HEK293 (cell line): ENCODE results near the gene WWC1.

ENCODE experiments used
- CTCF ChIA-PET: fragments of 350-600 bp; formaldehyde crosslinking; extraction: SDS; loops from one replicate; lab custom pipeline; 2021; ENCODE audit warnings: antibody characterized with exemption; lab: Yijun Ruan, JAX
- POLR2A ChIA-PET: fragments of 300-600 bp; formaldehyde crosslinking; extraction: SDS; loops from one replicate; lab custom pipeline; 2020; ENCODE audit warnings: antibody characterized with exemption, inconsistent platforms; lab: Yijun Ruan, JAX
- H3K27ac ChIP-seq: fragments of 200-500 bp; sonication (Bioruptor generic); 2 replicates; pipeline ENCODE4 v1.5.1; 2014; ENCODE audit warnings: low read depth, low read length, control low read depth, inconsistent platforms; ENCODE audit errors: extremely low read depth
- H3K36me3 ChIP-seq, 2 experiments: fragments of 200-500 bp in 1 of 2; sonication (Bioruptor generic) in 1 of 2; 1 replicate in 1 of 2; 2 replicates in 1 of 2; pipeline ENCODE4 v1.5.1; 2014 to 2017; ENCODE audit warnings: inconsistent platforms in 2 of 2, low read length in 2 of 2; ENCODE audit not compliant: control insufficient read depth in 2 of 2, insufficient read depth in 1 of 2
- H3K4me1 ChIP-seq: fragments of 200-500 bp; sonication (Bioruptor generic); 2 replicates; pipeline ENCODE4 v1.5.1; 2014; ENCODE audit warnings: mild to moderate bottlenecking, low read length, inconsistent platforms; ENCODE audit not compliant: control insufficient read depth, insufficient read depth
- H3K4me3 ChIP-seq: 2 replicates; pipeline ENCODE4 v1.5.1; 2011; ENCODE audit warnings: low read depth, mild to moderate bottlenecking, control low read depth, low read length, moderate library complexity
- H3K9me3 ChIP-seq: fragments of 200-500 bp; sonication (Bioruptor generic); 2 replicates; pipeline ENCODE4 v1.5.1; 2014; ENCODE audit warnings: low read depth, low read length, inconsistent platforms; ENCODE audit not compliant: control insufficient read depth, insufficient read depth
- BCL11B ChIP-seq: fragments of 450-650 bp; formaldehyde crosslinking; IDR thresholded peaks from 2 replicates; pipeline ENCODE4 v1.5.1; 2016; ENCODE audit warnings: low read depth, missing biosample characterization, missing genetic modification characterization
- FEZF1 ChIP-seq: fragments of 450-650 bp; formaldehyde crosslinking; IDR thresholded peaks from 2 replicates; pipeline ENCODE4 v1.5.1; 2016; ENCODE audit warnings: missing biosample characterization, missing genetic modification characterization
- GLI4 ChIP-seq: fragments of 450-650 bp; formaldehyde crosslinking; IDR thresholded peaks from 2 replicates; pipeline ENCODE4 v1.5.1; 2016; ENCODE audit warnings: missing biosample characterization, missing genetic modification characterization
- HOXD13 ChIP-seq: sonication (generic); formaldehyde crosslinking; IDR thresholded peaks from 2 replicates; pipeline ENCODE4 v1.8.0; 2022; ENCODE audit warnings: missing genetic modification reagents, borderline replicate concordance
- KLF9 ChIP-seq: fragments of 450-650 bp; formaldehyde crosslinking; IDR thresholded peaks from 2 replicates; pipeline ENCODE4 v1.5.1; 2016; ENCODE audit warnings: missing biosample characterization, missing genetic modification characterization, low read depth
- OVOL3 ChIP-seq: fragments of 450-650 bp; formaldehyde crosslinking; IDR thresholded peaks from 2 replicates; pipeline ENCODE4 v1.5.1; 2016; ENCODE audit warnings: missing biosample characterization, missing genetic modification characterization
- ZBTB1 ChIP-seq: fragments of 450-650 bp; formaldehyde crosslinking; IDR thresholded peaks from 2 replicates; pipeline ENCODE4 v1.5.1; 2016; ENCODE audit warnings: missing biosample characterization, missing genetic modification characterization
- ZBTB6 ChIP-seq: fragments of 450-650 bp; formaldehyde crosslinking; IDR thresholded peaks from 2 replicates; pipeline ENCODE4 v1.5.1; 2017; ENCODE audit warnings: missing biosample characterization, missing genetic modification characterization
- ZNF146 ChIP-seq: fragments of 450-650 bp; formaldehyde crosslinking; IDR thresholded peaks from 2 replicates; pipeline ENCODE4 v1.5.1; 2016; ENCODE audit warnings: missing biosample characterization, missing genetic modification characterization
- ZNF148 ChIP-seq: fragments of 450-650 bp; formaldehyde crosslinking; IDR thresholded peaks from 2 replicates; pipeline ENCODE4 v1.5.0; 2017; ENCODE audit warnings: missing biosample characterization, missing genetic modification characterization, borderline replicate concordance
- ZNF175 ChIP-seq: fragments of 450-650 bp; formaldehyde crosslinking; IDR thresholded peaks from 2 replicates; pipeline ENCODE4 v1.5.1; 2016; ENCODE audit warnings: missing biosample characterization, missing genetic modification characterization
- ZNF223 ChIP-seq: fragments of 450-650 bp; formaldehyde crosslinking; IDR thresholded peaks from 2 replicates; pipeline ENCODE4 v1.5.1; 2016; ENCODE audit warnings: missing biosample characterization, missing genetic modification characterization
- ZNF335 ChIP-seq: fragments of 450-650 bp; formaldehyde crosslinking; conservative IDR thresholded peaks from 2 replicates; pipeline ENCODE4 v1.5.1; 2016; ENCODE audit warnings: missing biosample characterization, missing genetic modification characterization
- ZNF354C ChIP-seq: fragments of 450-650 bp; formaldehyde crosslinking; IDR thresholded peaks from 2 replicates; pipeline ENCODE4 v1.5.1; 2016; ENCODE audit warnings: missing biosample characterization, missing genetic modification characterization, low read depth, borderline replicate concordance
- ZNF391 ChIP-seq: fragments of 450-650 bp; formaldehyde crosslinking; IDR thresholded peaks from 2 replicates; pipeline ENCODE4 v1.5.1; 2016; ENCODE audit warnings: low read depth, missing biosample characterization, missing genetic modification characterization, borderline replicate concordance
- ZNF521 ChIP-seq: fragments of 450-650 bp; formaldehyde crosslinking; IDR thresholded peaks from 2 replicates; pipeline ENCODE4 v1.5.1; 2017; ENCODE audit warnings: missing biosample characterization, mild to moderate bottlenecking, missing genetic modification characterization
- ZNF623 ChIP-seq: fragments of 450-650 bp; formaldehyde crosslinking; IDR thresholded peaks from 2 replicates; pipeline ENCODE4 v1.5.1; 2016; ENCODE audit warnings: missing biosample characterization, missing genetic modification characterization
- ZNF692 ChIP-seq: fragments of 450-650 bp; formaldehyde crosslinking; IDR thresholded peaks from 2 replicates; pipeline ENCODE4 v1.5.1; 2016; ENCODE audit warnings: missing biosample characterization, missing genetic modification characterization
- ZSCAN30 ChIP-seq: fragments of 450-650 bp; IDR thresholded peaks from 2 replicates; pipeline ENCODE4 v1.5.1; 2018; ENCODE audit warnings: missing biosample characterization, mild to moderate bottlenecking, missing genetic modification characterization, moderate library complexity
- ZSCAN4 ChIP-seq: fragments of 450-650 bp; formaldehyde crosslinking; IDR thresholded peaks from 2 replicates; pipeline ENCODE4 v1.5.1; 2017; ENCODE audit warnings: missing biosample characterization, missing genetic modification characterization

Gene WWC1

GRCh38 chr5:168434001-168434400 is 142.6 kb downstream of the WWC1 start:
- Histone ChIP-seq H3K4me1 (no peaks in the 10 kb centered on the region), H3K36me3 (peaks cover 3 to 47% of the 10 kb centered on the region in 2 experiments; a peak in 2 of 3 replicates), H3K4me3 (no peak overlapping the region), H3K27ac (no peak overlapping the region), H3K9me3 (no peaks in the 10 kb centered on the region)
- ChIA-PET POLR2A (no interaction called here), CTCF (no interaction called here)
- TF ChIP-seq ZNF335 (tag by site-specific recombination) (no peak), BCL11B (tag by site-specific recombination) (no peak), ZNF391 (tag by site-specific recombination) (no peak), ZNF521 (no peak), ZBTB1 (tag by site-specific recombination) (no peak), ZNF148 (tag by site-specific recombination) (no peak), ZNF354C (tag by site-specific recombination) (no peak)

- H3K9me3 ChIP-seq: no peaks in the 10 kb centered on the region
- H3K4me3 ChIP-seq: no peak overlapping the region
- peaks cover 0 to 43% of the 10 kb centered on the region in 2 experiments; a peak in 2 of 3 replicates for H3K36me3 ChIP-seq
- no peak for TF ChIP-seq ZNF391 (tag by site-specific recombination)
- TF ChIP-seq ZNF146 (tag by site-specific recombination): no peak
- no peak for TF ChIP-seq ZSCAN4 (tag by site-specific recombination)
- no peak for TF ChIP-seq ZNF223 (tag by site-specific recombination)
- TF ChIP-seq ZNF623: no peak
- TF ChIP-seq OVOL3 (tag by site-specific recombination): no peak
- no peak for TF ChIP-seq ZNF175 (tag by site-specific recombination)
- no peak for TF ChIP-seq HOXD13 (CRISPR knock-in tag)
- TF ChIP-seq GLI4: no peak
- TF ChIP-seq KLF9 (tag by site-specific recombination): no peak
- TF ChIP-seq ZSCAN30 (tag by site-specific recombination): no peak
- TF ChIP-seq ZNF692 (tag by site-specific recombination): no peak
- TF ChIP-seq FEZF1 (tag by site-specific recombination): no peak
- no peak for TF ChIP-seq ZBTB6
- no peak for TF ChIP-seq ZNF354C (tag by site-specific recombination)
- TF ChIP-seq ZBTB1 (tag by site-specific recombination): no peak
- no peaks in the 10 kb centered on the region for H3K4me1 ChIP-seq
- ChIA-PET POLR2A (no interaction called here), CTCF (no interaction called here)
- H3K27ac ChIP-seq: no peak overlapping the region
These were observed 143.4 kb downstream of the WWC1 start for GRCh38 chr5:168434746-168435321.
